Left lung (tissue), 14 donors: ENCODE measurements around the gene CEP170. TPM values are rescaled to one million over a fixed set of nuclear protein-coding genes. Genes with fewer than 3 reads are reported as not detected.
A peak's percentile ranks its signal among the peaks of the same experiment; 100 is the strongest.

Experiments used
- ATAC-seq: fragments of 200-7000 bp; cut with Tn5 transposase; one replicate; pipeline ENCODE4 v1.9.1; 2020; ENCODE audit warnings: moderate library complexity
- DNase-seq, 4 donors: peaks; one replicate each; pipeline ENCODE4 v3.0.0-alpha.2; 2013 to 2020
- H3K27ac ChIP-seq, 2 donors: fragments of 200-600 bp; sonication (generic) in 1 of 2; one replicate each; pipeline versions ENCODE4 v1.5.0 to v1.8.0; 2020 to 2021
- H3K27me3 ChIP-seq, 2 donors: fragments of 200-600 bp; sonication (generic) in 1 of 2; one replicate each; pipeline versions ENCODE4 v1.5.0 to v1.8.0; 2020 to 2021
- H3K36me3 ChIP-seq, 2 donors: fragments of 200-600 bp; sonication (generic) in 1 of 2; one replicate each; pipeline versions ENCODE4 v1.5.0 to v1.8.0; 2020 to 2021
- H3K4me1 ChIP-seq, 2 donors: fragments of 200-600 bp; one replicate each; pipeline ENCODE4 v1.8.0; 2021
- H3K4me3 ChIP-seq, 2 donors: fragments of 200-600 bp; sonication (generic) in 1 of 2; one replicate each; pipeline versions ENCODE4 v1.5.0 to v1.8.0; 2020 to 2021; ENCODE audit warnings: mild to moderate bottlenecking in 1 of 2
- H3K9me3 ChIP-seq, 2 donors: fragments of 200-600 bp; sonication (generic) in 1 of 2; one replicate each; pipeline versions ENCODE4 v1.5.0 to v1.8.0; 2020 to 2021
- intact Hi-C, 2 donors: fragments of 100-400 bp; cut with DNase I; formaldehyde crosslinking; loops; one replicate each; pipeline versions ENCODE4 v1.11.2 to v1.14.2; 2022
- long read RNA-seq, 12 donors: library from polyadenylated mRNA in 2 of 12; unstranded in 2 of 12; transcript quantifications; one replicate each; pipeline ENCODE4 v2.0.0 and lab custom pipeline, GENCODE V29; 2019 to 2026
- polyA plus RNA-seq, 6 donors: library from polyadenylated mRNA; unstranded; fragments of 120-200 nt; gene quantifications; one replicate each; pipeline ENCODE4 v1.2.1, GENCODE V29; 2013; ENCODE audit not compliant: insufficient read length in 6 of 6
- total RNA-seq, 2 donors: library from RNA; stranded (reverse); fragmentation: NEBNext Ultra II Directional; extraction: Animal tissue kit (Norgen Biotek cat#: 25700); gene quantifications; one replicate each; pipeline ENCODE4 v1.2.1, GENCODE V29; 2021
- TF ChIP-seq, protein P1 (sequence below), 2 donors: fragments of 200-600 bp; sonication (generic) in 1 of 2; IDR thresholded peaks; one replicate each; pipeline versions ENCODE4 v1.5.0 to v1.8.0; 2021; ENCODE audit warnings: antibody characterized with exemption in 2 of 2
- donor health status: DM: no; HTN: yes; CAD: no.
- donor health status: DM: no; HTN: no; CAD: no.

The CEP170 gene
- total RNA-seq = 100 to 1,000 TPM in 1 of 2 donors, 10 to 100 TPM in 1; 72.2 to 111 TPM
- 10 to 100 TPM; 60.8 to 81.8 (median 74.2) TPM for polyA plus RNA-seq
- long read RNA-seq, donor 1, full-length matches to known transcripts = 6 of 17 reads
- long read RNA-seq, donor 1, partial matches to known transcripts = 11 of 17 reads
- long read RNA-seq, donor 1, other reads (novel, unspliced or antisense) = 0 of 17 reads
- long read RNA-seq, donor 2, partial matches to known transcripts = 6 of 9 reads
- long read RNA-seq, donor 2, other reads (novel, unspliced or antisense) = 0 of 9 reads
- long read RNA-seq, donor 3, full-length matches to known transcripts = 3 of 3 reads
- long read RNA-seq, donor 3, partial matches to known transcripts = 0 of 3 reads
- long read RNA-seq, donor 3, other reads (novel, unspliced or antisense) = 0 of 3 reads
- long read RNA-seq, donor 4, partial matches to known transcripts = 6 of 8 reads
- long read RNA-seq, donor 4, other reads (novel, unspliced or antisense) = 2 of 8 reads
- long read RNA-seq, donor 5, partial matches to known transcripts = 5 of 7 reads
- long read RNA-seq, donor 5, other reads (novel, unspliced or antisense) = 0 of 7 reads
- long read RNA-seq, donor 6, partial matches to known transcripts = 17 of 29 reads
- long read RNA-seq, donor 6, other reads (novel, unspliced or antisense) = 11 of 29 reads
- long read RNA-seq, donor 7, partial matches to known transcripts = 12 of 12 reads
- long read RNA-seq, donor 7, other reads (novel, unspliced or antisense) = 0 of 12 reads
- long read RNA-seq, donor 8, partial matches to known transcripts = 14 of 20 reads
- long read RNA-seq, donor 8, other reads (novel, unspliced or antisense) = 0 of 20 reads
- long read RNA-seq, donor 9 = 0 reads
- long read RNA-seq, donor 10, partial matches to known transcripts = 3 of 6 reads
- long read RNA-seq, donor 10, other reads (novel, unspliced or antisense) = 2 of 6 reads
- long read RNA-seq, donor 11, partial matches to known transcripts = 75 of 104 reads
- long read RNA-seq, donor 11, other reads (novel, unspliced or antisense) = 22 of 104 reads
- long read RNA-seq, donor 12, partial matches to known transcripts = 28 of 55 reads
- long read RNA-seq, donor 12, other reads (novel, unspliced or antisense) = 25 of 55 reads

DNA sequence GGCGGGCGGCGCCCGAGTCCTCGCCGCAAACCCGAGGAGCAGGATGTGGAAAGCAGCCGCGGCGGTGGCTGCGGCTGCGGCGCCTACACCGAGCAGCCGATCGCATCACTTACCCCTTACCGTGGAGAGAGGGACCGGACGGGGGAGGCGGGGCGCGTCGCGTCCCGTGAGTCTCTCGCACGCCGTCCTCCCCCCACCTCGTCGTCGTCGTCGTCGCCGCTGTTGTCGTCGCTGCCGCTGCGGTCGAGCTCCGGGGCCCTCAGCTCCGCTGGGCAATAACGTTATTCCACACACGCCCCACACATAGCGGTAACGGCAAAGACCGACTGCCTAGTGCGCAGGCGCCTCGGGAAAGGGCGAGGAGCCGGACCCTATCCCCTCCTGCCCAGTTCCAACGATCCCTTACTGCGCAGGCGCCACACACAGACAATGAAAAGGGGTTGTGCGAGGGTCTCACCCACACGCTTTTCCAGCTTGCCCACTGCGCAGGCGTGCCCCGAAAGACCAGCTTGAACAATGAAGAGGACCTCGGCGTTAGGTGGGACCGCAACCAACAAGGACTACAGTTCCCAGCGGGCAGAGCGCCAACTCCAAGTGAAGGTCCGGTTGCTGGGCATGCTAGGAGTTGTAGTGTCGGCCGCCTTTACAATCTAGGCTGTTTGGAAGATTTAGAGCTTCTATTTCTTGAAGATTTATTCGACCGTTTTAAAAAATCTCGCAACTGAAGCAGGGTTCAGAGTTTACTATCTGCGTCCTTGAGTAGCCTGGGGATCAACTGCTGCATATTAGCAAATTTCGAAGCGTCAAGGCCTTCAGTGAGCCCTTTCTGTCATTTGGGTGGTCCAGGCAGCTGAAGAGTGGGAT, at the start of gene CEP170:
CEP170 (minus strand) TSS at position 355 of the 864 bp plus-strand sequence. CDS start 30,001 bp downstream, outside the sequence.
- Histone ChIP-seq H3K27ac (peak within 1 kb of the TSS; percentile 99), H3K9me3 (no peaks in the 10 kb centered on the region), H3K4me3 (peak within 1 kb of the TSS; percentile 76 to 86), H3K36me3 (no peaks in the 10 kb centered on the region), H3K4me1 (peaks cover 4 to 62% of the 10 kb centered on the region in 2 donors), H3K27me3 (no peaks in the 10 kb centered on the region)
- intact Hi-C loops = no loop called here
- ATAC-seq = peak; percentile 82
- TF ChIP-seq, protein P1, sequence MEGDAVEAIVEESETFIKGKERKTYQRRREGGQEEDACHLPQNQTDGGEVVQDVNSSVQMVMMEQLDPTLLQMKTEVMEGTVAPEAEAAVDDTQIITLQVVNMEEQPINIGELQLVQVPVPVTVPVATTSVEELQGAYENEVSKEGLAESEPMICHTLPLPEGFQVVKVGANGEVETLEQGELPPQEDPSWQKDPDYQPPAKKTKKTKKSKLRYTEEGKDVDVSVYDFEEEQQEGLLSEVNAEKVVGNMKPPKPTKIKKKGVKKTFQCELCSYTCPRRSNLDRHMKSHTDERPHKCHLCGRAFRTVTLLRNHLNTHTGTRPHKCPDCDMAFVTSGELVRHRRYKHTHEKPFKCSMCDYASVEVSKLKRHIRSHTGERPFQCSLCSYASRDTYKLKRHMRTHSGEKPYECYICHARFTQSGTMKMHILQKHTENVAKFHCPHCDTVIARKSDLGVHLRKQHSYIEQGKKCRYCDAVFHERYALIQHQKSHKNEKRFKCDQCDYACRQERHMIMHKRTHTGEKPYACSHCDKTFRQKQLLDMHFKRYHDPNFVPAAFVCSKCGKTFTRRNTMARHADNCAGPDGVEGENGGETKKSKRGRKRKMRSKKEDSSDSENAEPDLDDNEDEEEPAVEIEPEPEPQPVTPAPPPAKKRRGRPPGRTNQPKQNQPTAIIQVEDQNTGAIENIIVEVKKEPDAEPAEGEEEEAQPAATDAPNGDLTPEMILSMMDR (IDR thresholded peaks at IDR 0.05) = no peak
- DNase-seq = peak; percentile 95 to 99 (median 98)

DNA sequence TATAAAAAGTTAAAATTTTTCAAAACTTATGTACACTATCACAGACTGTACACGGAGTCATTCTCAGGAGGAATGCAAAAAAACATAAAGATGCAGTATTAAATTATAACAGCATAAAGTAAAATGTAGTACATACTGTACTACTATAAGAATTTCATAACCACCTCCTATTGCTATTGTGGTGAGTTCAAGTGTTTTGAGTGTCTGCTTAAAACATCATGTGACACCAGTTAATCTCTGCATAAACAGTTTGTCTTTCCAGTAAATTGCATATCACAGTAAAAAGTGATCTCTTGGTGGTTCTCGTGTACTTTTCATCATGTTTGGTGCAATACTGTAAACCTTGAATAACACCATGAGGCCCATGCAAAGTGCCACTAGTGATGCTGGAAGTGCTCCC, 46.0 kb upstream of the CEP170 start:
- Histone ChIP-seq H3K27ac (no peak overlapping the region), H3K9me3 (no peaks in the 10 kb centered on the region), H3K36me3 (peaks cover 0 to 27% of the 10 kb centered on the region in 2 donors), H3K27me3 (no peaks in the 10 kb centered on the region), H3K4me3 (no peak overlapping the region), H3K4me1 (peaks cover 0 to 15% of the 10 kb centered on the region in 2 donors)
- DNase-seq (no peak), ATAC-seq (peak; percentile 88)
- TF ChIP-seq, protein P1 (IDR thresholded peaks at IDR 0.05) = no peak
- intact Hi-C loops = no loop called here

DNA sequence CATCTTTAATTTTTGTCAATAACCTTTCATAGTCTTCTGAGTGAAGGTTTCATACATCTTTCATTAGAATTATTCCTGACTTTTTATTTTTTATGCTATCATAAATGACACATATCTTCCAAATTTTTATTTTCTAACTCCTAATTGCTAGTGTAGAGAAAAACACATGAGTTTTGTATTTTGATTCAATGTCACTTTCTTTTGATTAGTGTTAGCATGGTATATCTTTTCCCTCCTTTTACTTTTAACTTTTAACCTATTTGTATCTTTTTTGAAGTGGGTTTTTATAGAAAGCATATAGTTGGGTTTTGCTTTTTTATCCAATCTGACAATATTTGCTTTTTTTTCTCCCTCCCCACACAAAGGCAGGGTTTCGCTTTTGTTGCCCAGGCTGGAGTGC, 44.0 kb upstream of the CEP170 start:
- intact Hi-C loops = no loop called here
- ATAC-seq (no peak), DNase-seq (no peak)
- Histone ChIP-seq H3K27me3 (no peaks in the 10 kb centered on the region), H3K9me3 (no peaks in the 10 kb centered on the region), H3K4me1 (peaks cover 0 to 15% of the 10 kb centered on the region in 2 donors), H3K36me3 (peaks cover 0 to 22% of the 10 kb centered on the region in 2 donors), H3K27ac (no peak overlapping the region), H3K4me3 (no peak overlapping the region)
- TF ChIP-seq, protein P1 (IDR thresholded peaks at IDR 0.05) = no peak

DNA sequence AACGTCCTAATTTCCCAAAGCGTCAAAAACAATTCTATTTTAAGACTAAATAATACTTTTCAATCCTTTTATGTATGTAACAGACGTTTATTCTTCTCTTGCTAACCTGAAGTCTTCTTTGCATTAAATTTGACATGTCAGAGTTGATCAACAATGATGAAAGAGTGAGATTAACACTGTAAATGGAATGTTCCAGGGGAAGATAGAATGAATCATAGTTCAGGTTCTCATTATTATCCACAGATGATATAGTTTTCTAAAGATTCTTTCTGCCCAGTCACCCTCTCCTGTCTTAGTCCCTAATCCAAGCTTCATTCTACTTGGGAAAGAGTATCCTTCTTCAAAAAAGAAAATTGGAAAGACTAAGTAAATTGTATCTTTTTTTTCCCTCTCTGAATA, 39.6 kb upstream of the CEP170 start:
- no peaks in the 10 kb centered on the region for H3K4me1 ChIP-seq
- intact Hi-C loops = no loop called here
- H3K4me3 ChIP-seq = no peak overlapping the region
- H3K36me3 ChIP-seq = peaks cover 0 to 43% of the 10 kb centered on the region in 2 donors
- no peaks in the 10 kb centered on the region for H3K27me3 ChIP-seq
- TF ChIP-seq, protein P1 (IDR thresholded peaks at IDR 0.05) = no peak
- no peak overlapping the region for H3K27ac ChIP-seq
- no peak for DNase-seq
- ATAC-seq = no peak
- H3K9me3 ChIP-seq = peaks cover 0 to 7% of the 10 kb centered on the region in 2 donors
